Type B pancreatic cell (in vitro differentiated cells): Measurements from ENCODE around the gene CATSPERE. TPM values are rescaled to one million over a fixed set of nuclear protein-coding genes. Genes with fewer than 3 reads are reported as not detected.

Experiments used
- DNase-seq: peaks from one replicate; pipeline ENCODE4 v3.0.0; 2021; ENCODE audit warnings: mixed read lengths; ENCODE audit not compliant: unreplicated experiment; ENCODE audit errors: extremely low spot score
- H3K27ac Mint-ChIP-seq: 2 replicates; pipeline ENCODE4 v1.8.0; 2021; ENCODE audit warnings: mild to moderate bottlenecking, mixed read lengths
- H3K27me3 Mint-ChIP-seq: 2 replicates; pipeline ENCODE4 v1.8.0; 2021; ENCODE audit warnings: mixed read lengths
- H3K36me3 Mint-ChIP-seq: 2 replicates; pipeline ENCODE4 v1.8.0; 2021; ENCODE audit warnings: mixed read lengths
- H3K4me1 Mint-ChIP-seq: one replicate; pipeline ENCODE4 v1.8.0; 2021; ENCODE audit warnings: mixed read lengths; ENCODE audit not compliant: unreplicated experiment
- H3K4me3 Mint-ChIP-seq: 2 replicates; pipeline ENCODE4 v1.8.0; 2021; ENCODE audit warnings: mild to moderate bottlenecking, mixed read lengths
- H3K9me3 Mint-ChIP-seq: 2 replicates; pipeline ENCODE4 v1.8.0; 2021; ENCODE audit warnings: mixed read lengths
- CTCF ChIP-seq: fragments of 200-600 bp; sonication (generic); conservative IDR thresholded peaks from 2 replicates; pipeline ENCODE4 v1.5.0; 2021; ENCODE audit warnings: antibody characterized with exemption, mild to moderate bottlenecking
- total RNA-seq: library from RNA; stranded (reverse); gene quantifications from 2 replicates; pipeline ENCODE4 v1.2.1, GENCODE V29; 2021; ENCODE audit warnings: low replicate concordance

CATSPERE gene
- total RNA-seq, 1 donor from 2014 or later, result 1.1 TPM

- no peak for TF ChIP-seq CTCF
- no peak for DNase-seq
- peaks cover 4% of the 10 kb centered on the region for H3K9me3 Mint-ChIP-seq
- no peaks in the 10 kb centered on the region for H3K27me3 Mint-ChIP-seq
- H3K4me1 Mint-ChIP-seq, result no peaks in the 10 kb centered on the region
- H3K4me3 Mint-ChIP-seq, result no peak overlapping the region
- no peaks in the 10 kb centered on the region for H3K36me3 Mint-ChIP-seq
- no peak overlapping the region for H3K27ac Mint-ChIP-seq
Measured at GRCh38 chr1:244515680-244516079, 54.6 kb downstream of the CATSPERE start.

- H3K36me3 Mint-ChIP-seq, result no peaks in the 10 kb centered on the region
- DNase-seq, result no peak
- peaks cover 1% of the 10 kb centered on the region for H3K9me3 Mint-ChIP-seq
- H3K27ac Mint-ChIP-seq, result no peak overlapping the region
- no peaks in the 10 kb centered on the region for H3K27me3 Mint-ChIP-seq
- no peaks in the 10 kb centered on the region for H3K4me1 Mint-ChIP-seq
- H3K4me3 Mint-ChIP-seq, result no peak overlapping the region
- TF ChIP-seq CTCF, result no peak
Measured at GRCh38 chr1:244536316-244536715, 75.2 kb downstream of the CATSPERE start.

- no peak for TF ChIP-seq CTCF
- H3K36me3 Mint-ChIP-seq, result no peaks in the 10 kb centered on the region
- peaks cover 20% of the 10 kb centered on the region for H3K9me3 Mint-ChIP-seq
- no peaks in the 10 kb centered on the region for H3K27me3 Mint-ChIP-seq
- no peak for DNase-seq
- no peak overlapping the region for H3K27ac Mint-ChIP-seq
- no peaks in the 10 kb centered on the region for H3K4me1 Mint-ChIP-seq
- no peak overlapping the region for H3K4me3 Mint-ChIP-seq
Measured at GRCh38 chr1:244545511-244545910, 84.4 kb downstream of the CATSPERE start.

GRCh38 chr1:244548558-244549115 is 87.6 kb downstream of the CATSPERE start:
- no peak for TF ChIP-seq CTCF
- no peaks in the 10 kb centered on the region for H3K4me1 Mint-ChIP-seq
- H3K27ac Mint-ChIP-seq, result no peak overlapping the region
- H3K4me3 Mint-ChIP-seq, result no peak overlapping the region
- DNase-seq, result no peak
- peaks cover 20% of the 10 kb centered on the region for H3K9me3 Mint-ChIP-seq
- H3K27me3 Mint-ChIP-seq, result no peaks in the 10 kb centered on the region
- H3K36me3 Mint-ChIP-seq, result no peaks in the 10 kb centered on the region

- H3K4me3 Mint-ChIP-seq, result no peak overlapping the region
- H3K27ac Mint-ChIP-seq, result no peak overlapping the region
- H3K36me3 Mint-ChIP-seq, result no peaks in the 10 kb centered on the region
- H3K27me3 Mint-ChIP-seq, result no peaks in the 10 kb centered on the region
- H3K9me3 Mint-ChIP-seq, result peaks cover 13% of the 10 kb centered on the region
- DNase-seq, result no peak
- H3K4me1 Mint-ChIP-seq, result no peaks in the 10 kb centered on the region
- no peak for TF ChIP-seq CTCF
Measured at GRCh38 chr1:244552336-244552735, 91.3 kb downstream of the CATSPERE start.

GRCh38 chr1:244556263-244556662 is 95.2 kb downstream of the CATSPERE start:
- Mint-ChIP-seq H3K4me1 (no peaks in the 10 kb centered on the region), H3K9me3 (peaks cover 8% of the 10 kb centered on the region), H3K27me3 (no peaks in the 10 kb centered on the region), H3K36me3 (no peaks in the 10 kb centered on the region), H3K4me3 (no peak overlapping the region), H3K27ac (no peak overlapping the region)
- DNase-seq, result no peak
- TF ChIP-seq CTCF, result no peak
